ENCODE data around the gene EEPD1.

EEPD1 gene

GRCh38 chr7:36149694-36150452, 3.2 kb upstream of the EEPD1 start:
- DNase-seq (ENCODE audit: low spot score), result no peak
- no peak for TF ChIP-seq CTCF (IDR thresholded peaks at IDR 0.05)
- Histone ChIP-seq H3K4me3 (no peak overlapping the region), H3K27ac (no peak overlapping the region)

GRCh38 chr7:36151921-36152755, 916 bp upstream of the EEPD1 start:
- no peak for TF ChIP-seq CTCF (IDR thresholded peaks at IDR 0.05)
- peak overlapping the region; percentile 65 to 80 for H3K27ac ChIP-seq
- peak overlapping the region; percentile 81 for H3K4me3 ChIP-seq
- no peak for DNase-seq (ENCODE audit: low spot score)

- peak; percentile 79 for DNase-seq (ENCODE audit: low spot score)
- peak overlapping the region; percentile 80 to 82 for H3K27ac ChIP-seq
Measured at GRCh38 chr7:36153571-36154097, 580 bp downstream of the EEPD1 start.

GRCh38 chr7:36154255-36155212, 1.5 kb downstream of the EEPD1 start:
- DNase-seq (ENCODE audit: low spot score), result no peak
- H3K27ac ChIP-seq, result peak overlapping the region in 1 of 2 donors; percentile 82
- TF ChIP-seq CTCF (IDR thresholded peaks at IDR 0.05), result no peak
- H3K4me3 ChIP-seq, result peak overlapping the region; percentile 81

More at GRCh38 chr7:36153571-36154097, 580 bp downstream of the EEPD1 start:
- H3K4me3 ChIP-seq, result peak overlapping the region; percentile 81
- no peak for TF ChIP-seq CTCF (IDR thresholded peaks at IDR 0.05)

- TF ChIP-seq CTCF (IDR thresholded peaks at IDR 0.05), result no peak
- Histone ChIP-seq H3K4me3 (peak overlapping the region; percentile 81), H3K27ac (peak overlapping the region in 1 of 2 donors; percentile 13)
Measured at GRCh38 chr7:36155811-36156361, 2.8 kb downstream of the EEPD1 start.

More at GRCh38 chr7:36155811-36156361, 2.8 kb downstream of the EEPD1 start:
- DNase-seq (ENCODE audit: low spot score), result no peak

Measured in coronary artery (tissue), 2 donors.